Spleen (tissue), 11 donors: Measurements from ENCODE around the gene KCNH5. TPM values are rescaled to one million over a fixed set of nuclear protein-coding genes. Genes with fewer than 3 reads are reported as not detected.
"Not testable (repeated sequence)": the region's sequence is repeated elsewhere in the genome, so short reads cannot be mapped to it uniquely, and the experiment has no call there.

ENCODE experiments used
- DNase-seq: peaks from one replicate; pipeline ENCODE4 v3.0.0-alpha.2; 2020
- H3K27ac ChIP-seq, 8 donors: fragments of 200-600 bp; sonication (generic) in 7 of 8; 1 replicate in 4 of 8; 2 replicates in 4 of 8; pipeline versions ENCODE4 v1.5.0 to v1.8.0; 2016 to 2021; ENCODE audit warnings: inconsistent platforms in 4 of 8, mild to moderate bottlenecking in 4 of 8, moderate library complexity in 1 of 8
- H3K27me3 ChIP-seq, 7 donors: fragments of 200-600 bp; sonication (generic) in 6 of 7; replicated peaks in 1 of 7; 1 replicate in 4 of 7; 2 replicates in 3 of 7; pipeline versions ENCODE4 v1.5.0 to v1.8.0; 2016 to 2021; ENCODE audit warnings: inconsistent platforms in 3 of 7, mild to moderate bottlenecking in 1 of 7
- H3K36me3 ChIP-seq, 6 donors: fragments of 200-600 bp; sonication (generic) in 5 of 6; 1 replicate in 4 of 6; 2 replicates in 2 of 6; pipeline versions ENCODE4 v1.5.0 to v1.8.0; 2016 to 2021; ENCODE audit warnings: inconsistent platforms in 2 of 6
- H3K4me1 ChIP-seq, 6 donors: fragments of 200-600 bp; sonication (generic) in 5 of 6; 1 replicate in 3 of 6; 2 replicates in 3 of 6; pipeline versions ENCODE4 v1.5.0 to v1.8.0; 2016 to 2021; ENCODE audit warnings: inconsistent platforms in 3 of 6
- H3K4me3 ChIP-seq, 8 donors: fragments of 200-600 bp; sonication (generic) in 7 of 8; 1 replicate in 4 of 8; 2 replicates in 4 of 8; pipeline versions ENCODE4 v1.5.0 to v1.8.0; 2016 to 2021; ENCODE audit warnings: inconsistent platforms in 4 of 8, mild to moderate bottlenecking in 4 of 8, moderate library complexity in 2 of 8
- H3K9me3 ChIP-seq, 8 donors: fragments of 200-600 bp; sonication (generic) in 7 of 8; 1 replicate in 4 of 8; 2 replicates in 4 of 8; pipeline versions ENCODE4 v1.5.0 to v1.8.0; 2016 to 2021; ENCODE audit warnings: inconsistent platforms in 4 of 8
- POLR2A ChIP-seq, 3 donors: fragments of 450-650 bp; IDR thresholded peaks; one replicate each; pipeline ENCODE4 v1.5.1; 2017; ENCODE audit warnings: antibody characterized with exemption in 3 of 3, mild to moderate bottlenecking in 1 of 3
- POLR2AphosphoS5 ChIP-seq, 3 donors: sonication (generic); formaldehyde crosslinking; IDR thresholded peaks; one replicate each; pipeline ENCODE4 v1.5.1; 2017; ENCODE audit warnings: antibody characterized with exemption in 3 of 3
- WGBS, 5 donors: extraction: QIAGEN DNeasy Blood & Tissue Kit in 3 of 5; methylation state at CpG; one replicate each; pipeline versions ENCODE4 v1.1.5 to v1.1.7; 2013 to 2018; 5-methylcytosine and 5-hydroxymethylcytosine counted together
- intact Hi-C: fragments of 100-400 bp; cut with DNase I; formaldehyde crosslinking; loops from one replicate; pipeline ENCODE4 v1.15.0; 2023; ENCODE audit warnings: low total_unique reads
- polyA plus RNA-seq, 3 donors: library from polyadenylated mRNA; stranded (reverse); fragments of 200-250 nt; gene quantifications; one replicate each; pipeline ENCODE4 v1.2.1, GENCODE V29; 2013
- total RNA-seq, 7 donors: library from RNA; depleted of rRNA in 3 of 7; stranded (reverse); fragments of >200 nt in 3 of 7; fragmentation: NEBNext Ultra II Directional in 4 of 7; extraction: Animal tissue kit (Norgen Biotek cat#: 25700) in 4 of 7; gene quantifications; one replicate each; pipeline versions ENCODE4 v1.1.0 to v1.2.1, GENCODE V29; 2016 to 2021
- TF ChIP-seq, protein P1 (sequence below), 11 experiments: fragments of 200-600 bp in 7 of 11; fragments of 450-650 bp in 4 of 11; sonication (generic) in 4 of 11; IDR thresholded peaks in 8 of 11; conservative IDR thresholded peaks in 3 of 11; 1 replicate in 7 of 11; 2 replicates in 4 of 11; pipeline versions ENCODE4 v1.4.0 to v1.8.0; 2016 to 2021; ENCODE audit warnings: antibody characterized with exemption in 11 of 11, inconsistent platforms in 4 of 11, mild to moderate bottlenecking in 1 of 11
- donor health status: healthy with polysubstance abuse.
- donor health status: DM: no; HTN: no; CAD: no; lungs with moderate emphysema.
- donor health status: DM: no; HTN: no; CAD: no.
- donor health status: Bipolar disorder and iron deficiency.
- donor health status: healthy.
- donor health status: DM: no; HTN: no; CAD: no.
- donor health status: DM: yes; HTN: yes; CAD: no.

The KCNH5 gene
- total and polyA plus RNA-seq, 10 donors = 0.02 to 0.03 (median 0.03) TPM; not detected in 6

DNA sequence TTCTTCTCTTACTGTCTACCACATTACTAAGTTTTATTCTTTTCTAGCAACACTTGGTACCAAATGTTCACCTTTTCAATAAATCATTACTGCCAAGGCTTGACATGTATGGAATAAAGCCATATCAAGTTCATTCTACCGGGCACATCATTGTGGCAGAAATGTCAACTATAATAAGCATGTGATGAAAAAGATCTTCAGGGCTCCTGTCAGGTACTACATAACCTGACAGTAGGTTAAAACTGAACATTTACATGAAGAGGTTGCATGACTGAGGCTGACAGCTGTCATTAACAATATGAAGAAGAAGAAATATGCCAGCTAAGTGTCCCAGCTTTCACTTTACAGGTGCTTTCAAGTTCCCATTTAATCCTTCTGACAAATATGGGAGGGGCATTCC, 178.9 kb downstream of the KCNH5 start:
- no peak for DNase-seq
- 89 to 94% (median 92%) methylated on average over 1 of the region's 1 CpG for WGBS, 5 donors
- Histone ChIP-seq H3K36me3 (no peaks in the 10 kb centered on the region), H3K9me3 (peaks cover 0 to 15% (median 2%) of the 10 kb centered on the region in 8 donors), H3K4me1 (no peaks in the 10 kb centered on the region), H3K27me3 (no peaks in the 10 kb centered on the region), H3K4me3 (no peak overlapping the region), H3K27ac (no peak overlapping the region)
- intact Hi-C loops = no loop called here
- TF ChIP-seq, protein P1, sequence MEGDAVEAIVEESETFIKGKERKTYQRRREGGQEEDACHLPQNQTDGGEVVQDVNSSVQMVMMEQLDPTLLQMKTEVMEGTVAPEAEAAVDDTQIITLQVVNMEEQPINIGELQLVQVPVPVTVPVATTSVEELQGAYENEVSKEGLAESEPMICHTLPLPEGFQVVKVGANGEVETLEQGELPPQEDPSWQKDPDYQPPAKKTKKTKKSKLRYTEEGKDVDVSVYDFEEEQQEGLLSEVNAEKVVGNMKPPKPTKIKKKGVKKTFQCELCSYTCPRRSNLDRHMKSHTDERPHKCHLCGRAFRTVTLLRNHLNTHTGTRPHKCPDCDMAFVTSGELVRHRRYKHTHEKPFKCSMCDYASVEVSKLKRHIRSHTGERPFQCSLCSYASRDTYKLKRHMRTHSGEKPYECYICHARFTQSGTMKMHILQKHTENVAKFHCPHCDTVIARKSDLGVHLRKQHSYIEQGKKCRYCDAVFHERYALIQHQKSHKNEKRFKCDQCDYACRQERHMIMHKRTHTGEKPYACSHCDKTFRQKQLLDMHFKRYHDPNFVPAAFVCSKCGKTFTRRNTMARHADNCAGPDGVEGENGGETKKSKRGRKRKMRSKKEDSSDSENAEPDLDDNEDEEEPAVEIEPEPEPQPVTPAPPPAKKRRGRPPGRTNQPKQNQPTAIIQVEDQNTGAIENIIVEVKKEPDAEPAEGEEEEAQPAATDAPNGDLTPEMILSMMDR (IDR thresholded peaks at IDR 0.05 in 8 of 11, conservative IDR thresholded peaks at IDR 0.05 in 3 of 11) = no peak
- no peak for TF ChIP-seq POLR2AphosphoS5 (IDR thresholded peaks at IDR 0.05)
- no peak for TF ChIP-seq POLR2A (IDR thresholded peaks at IDR 0.05)

DNA sequence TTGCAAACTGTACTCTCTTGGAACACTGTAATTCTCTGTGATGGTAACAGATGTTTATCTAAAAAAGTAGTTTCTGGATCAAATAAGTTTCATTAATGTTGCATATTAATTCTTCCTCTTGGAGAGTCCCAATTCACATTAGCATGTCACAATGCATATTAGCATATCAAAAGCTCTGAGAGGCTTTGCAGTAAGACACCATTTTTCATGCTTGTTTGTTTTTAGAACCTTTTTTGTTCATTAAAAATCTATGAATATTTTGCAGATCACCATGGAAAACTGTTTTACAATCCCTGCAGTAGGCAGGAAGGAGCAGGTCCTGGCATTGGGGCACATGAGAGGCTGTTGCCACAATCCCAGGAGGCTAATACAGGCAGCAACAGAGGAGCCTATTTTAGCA, 180.7 kb downstream of the KCNH5 start:
- H3K36me3 ChIP-seq = no peaks in the 10 kb centered on the region
- H3K9me3 ChIP-seq = peaks cover 0 to 13% (median 2%) of the 10 kb centered on the region in 8 donors
- no peak for DNase-seq
- H3K4me3 ChIP-seq = no peak overlapping the region
- no peaks in the 10 kb centered on the region for H3K4me1 ChIP-seq
- H3K27me3 ChIP-seq = no peaks in the 10 kb centered on the region
- intact Hi-C loops = no loop called here
- no peak overlapping the region for H3K27ac ChIP-seq
- TF ChIP-seq POLR2A (IDR thresholded peaks at IDR 0.05) = no peak
- no peak for TF ChIP-seq POLR2AphosphoS5 (IDR thresholded peaks at IDR 0.05)
- TF ChIP-seq, protein P1 (IDR thresholded peaks at IDR 0.05 in 8 of 11, conservative IDR thresholded peaks at IDR 0.05 in 3 of 11) = no peak

DNA sequence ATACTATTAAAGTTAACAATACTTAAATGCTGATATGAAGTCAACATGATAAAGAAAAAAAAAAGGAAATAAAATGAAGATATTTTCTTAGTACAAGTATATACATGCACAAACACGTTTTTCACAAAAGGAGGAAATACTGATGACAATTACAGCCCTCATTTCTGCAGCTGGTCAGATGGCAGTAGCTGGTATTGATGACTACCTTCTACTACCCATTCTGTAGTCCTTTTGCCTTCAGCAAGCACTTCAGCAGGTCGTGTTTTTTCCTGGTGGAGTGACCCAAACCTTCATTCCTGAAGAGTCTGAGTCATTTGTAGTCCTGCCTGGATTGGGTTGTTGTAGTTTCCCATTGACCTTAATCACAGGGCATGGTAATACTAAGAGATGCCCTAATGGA, 187.2 kb downstream of the KCNH5 start:
- H3K4me1 ChIP-seq, intact Hi-C loops, H3K9me3 ChIP-seq, H3K4me3 ChIP-seq, H3K27ac ChIP-seq, H3K36me3 ChIP-seq, DNase-seq, H3K27me3 ChIP-seq: not testable (repeated sequence)
- 31 to 53% (median 42%) methylated on average over 2 of the region's 2 CpGs for WGBS, 5 donors

DNA sequence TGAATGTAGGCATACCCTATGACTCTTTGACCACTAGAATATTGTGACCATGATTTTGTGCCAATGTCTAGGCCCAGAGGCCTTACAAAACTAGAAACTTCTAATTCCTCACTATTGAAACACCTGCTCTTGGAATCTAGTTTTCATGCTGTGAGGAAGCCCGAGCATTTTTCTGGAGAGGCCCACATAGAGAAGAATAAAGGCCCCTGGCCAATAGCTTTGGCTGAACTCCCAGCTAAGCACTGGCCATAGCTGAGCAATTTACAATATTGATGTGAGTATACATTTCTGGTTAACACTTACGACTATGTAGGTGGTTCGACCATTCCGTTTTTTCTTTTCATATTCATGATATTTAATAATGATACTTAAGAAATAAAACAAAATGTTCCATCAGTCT, 190.3 kb downstream of the KCNH5 start:
- intact Hi-C loops = no loop called here
- DNase-seq = no peak
- H3K4me1 ChIP-seq = no peaks in the 10 kb centered on the region
- no peaks in the 10 kb centered on the region for H3K27me3 ChIP-seq
- no peaks in the 10 kb centered on the region for H3K36me3 ChIP-seq
- H3K9me3 ChIP-seq = no peaks in the 10 kb centered on the region
- H3K27ac ChIP-seq = no peak overlapping the region
- TF ChIP-seq POLR2A (IDR thresholded peaks at IDR 0.05) (no peak), POLR2AphosphoS5 (IDR thresholded peaks at IDR 0.05) (no peak)
- TF ChIP-seq, protein P1 (IDR thresholded peaks at IDR 0.05 in 8 of 11, conservative IDR thresholded peaks at IDR 0.05 in 3 of 11) = no peak
- WGBS, 5 donors = 80 to 93% (median 88%) methylated on average over 4 of the region's 4 CpGs
- no peak overlapping the region for H3K4me3 ChIP-seq

DNA sequence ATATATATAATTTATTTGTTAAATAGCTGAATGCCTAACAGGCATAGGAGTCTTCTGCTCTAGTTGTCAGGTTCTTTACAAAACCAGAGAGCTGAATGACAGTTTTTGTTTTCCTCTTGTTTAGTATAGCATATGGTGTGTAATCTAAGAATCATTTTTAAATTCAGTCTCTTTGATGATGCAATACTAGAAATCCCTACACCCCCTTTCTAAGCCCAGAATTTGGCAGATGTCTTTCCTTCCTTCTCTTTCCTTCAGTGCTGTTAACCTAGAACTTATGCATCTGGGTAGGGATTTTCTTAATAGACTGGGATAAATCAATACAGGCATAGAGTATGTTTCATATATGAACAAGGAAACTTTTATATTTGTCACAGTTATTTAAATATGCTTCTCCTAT, 198.1 kb downstream of the KCNH5 start:
- Histone ChIP-seq H3K27me3 (no peaks in the 10 kb centered on the region), H3K36me3 (no peaks in the 10 kb centered on the region), H3K27ac (no peak overlapping the region), H3K9me3 (no peaks in the 10 kb centered on the region), H3K4me1 (no peaks in the 10 kb centered on the region), H3K4me3 (no peak overlapping the region)
- TF ChIP-seq POLR2AphosphoS5 (IDR thresholded peaks at IDR 0.05) (no peak), POLR2A (IDR thresholded peaks at IDR 0.05) (no peak)
- TF ChIP-seq, protein P1 (IDR thresholded peaks at IDR 0.05 in 8 of 11, conservative IDR thresholded peaks at IDR 0.05 in 3 of 11) = no peak
- no peak for DNase-seq
- intact Hi-C loops = no loop called here
